ENCODE results near the gene MED12L. TPM values are rescaled to one million over a fixed set of nuclear protein-coding genes. Genes with fewer than 3 reads are reported as not detected.

The MED12L gene
- total RNA-seq, 2 donors from 2014 or later: 3.3 to 6.4 TPM

GRCh38 chr3:151460774-151461450 lies 375.4 kb downstream of the MED12L start, which contains the start of gene IGSF10:
Gene IGSF10 (minus strand): TSS chr3:151461061. CDS start chr3:151458709, 2,352 bp downstream.
- no peak for ATAC-seq (replicated peaks)
- peaks cover 24% of the 10 kb centered on the region for H3K27me3 Mint-ChIP-seq
- no peak within 1 kb of the TSS for H3K27ac Mint-ChIP-seq
- H3K4me3 Mint-ChIP-seq: no peak within 1 kb of the TSS
- no peaks in the 10 kb centered on the region for H3K36me3 Mint-ChIP-seq (ENCODE audit: low read depth)
- H3K9me3 Mint-ChIP-seq: no peaks in the 10 kb centered on the region
- no peaks in the 10 kb centered on the region for H3K4me1 Mint-ChIP-seq

- no peak for ATAC-seq (replicated peaks)
- Mint-ChIP-seq H3K4me3 (no peak overlapping the region), H3K4me1 (no peaks in the 10 kb centered on the region), H3K9me3 (no peaks in the 10 kb centered on the region), H3K27ac (no peak overlapping the region), H3K27me3 (peaks cover 24% of the 10 kb centered on the region), H3K36me3 (ENCODE audit: low read depth) (no peaks in the 10 kb centered on the region)
Observed at GRCh38 chr3:151462278-151462780, 376.9 kb downstream of the MED12L start.

GRCh38 chr3:151462991-151463390 lies 377.5 kb downstream of the MED12L start:
- no peak for ATAC-seq (replicated peaks)
- Mint-ChIP-seq H3K4me3 (no peak overlapping the region), H3K36me3 (ENCODE audit: low read depth) (no peaks in the 10 kb centered on the region), H3K27ac (no peak overlapping the region), H3K9me3 (no peaks in the 10 kb centered on the region), H3K4me1 (no peaks in the 10 kb centered on the region), H3K27me3 (peaks cover 24% of the 10 kb centered on the region)

GRCh38 chr3:151467069-151467468 lies 381.6 kb downstream of the MED12L start:
- no peaks in the 10 kb centered on the region for H3K9me3 Mint-ChIP-seq
- no peaks in the 10 kb centered on the region for H3K4me1 Mint-ChIP-seq
- H3K27ac Mint-ChIP-seq: no peak overlapping the region
- H3K4me3 Mint-ChIP-seq: no peak overlapping the region
- no peak for ATAC-seq (replicated peaks)
- peaks cover 12% of the 10 kb centered on the region for H3K27me3 Mint-ChIP-seq
- no peaks in the 10 kb centered on the region for H3K36me3 Mint-ChIP-seq (ENCODE audit: low read depth)

- Mint-ChIP-seq H3K27ac (no peak overlapping the region), H3K36me3 (ENCODE audit: low read depth) (no peaks in the 10 kb centered on the region), H3K27me3 (peaks cover 11% of the 10 kb centered on the region), H3K4me3 (no peak overlapping the region), H3K4me1 (no peaks in the 10 kb centered on the region), H3K9me3 (no peaks in the 10 kb centered on the region)
- ATAC-seq (replicated peaks): peak; percentile 62
Observed at GRCh38 chr3:151468284-151468917, 382.9 kb downstream of the MED12L start.

- H3K36me3 Mint-ChIP-seq (ENCODE audit: low read depth): no peaks in the 10 kb centered on the region
- H3K4me3 Mint-ChIP-seq: no peak overlapping the region
Observed at GRCh38 chr3:151476344-151477018, 391.0 kb downstream of the MED12L start.

GRCh38 chr3:151477591-151478334 lies 392.3 kb downstream of the MED12L start:
- Mint-ChIP-seq H3K4me3 (no peak overlapping the region), H3K9me3 (peaks cover 12% of the 10 kb centered on the region), H3K4me1 (no peaks in the 10 kb centered on the region), H3K27me3 (peaks cover 26% of the 10 kb centered on the region), H3K36me3 (ENCODE audit: low read depth) (no peaks in the 10 kb centered on the region), H3K27ac (no peak overlapping the region)
- no peak for ATAC-seq (replicated peaks)

More at GRCh38 chr3:151476344-151477018, 391.0 kb downstream of the MED12L start:
- peaks cover 3% of the 10 kb centered on the region for H3K9me3 Mint-ChIP-seq
- no peaks in the 10 kb centered on the region for H3K4me1 Mint-ChIP-seq
- no peak overlapping the region for H3K27ac Mint-ChIP-seq
- H3K27me3 Mint-ChIP-seq: peaks cover 16% of the 10 kb centered on the region
- ATAC-seq (replicated peaks): no peak

- no peak overlapping the region for H3K4me3 Mint-ChIP-seq
- H3K27ac Mint-ChIP-seq: no peak overlapping the region
- peaks cover 26% of the 10 kb centered on the region for H3K27me3 Mint-ChIP-seq
- no peaks in the 10 kb centered on the region for H3K4me1 Mint-ChIP-seq
- H3K36me3 Mint-ChIP-seq (ENCODE audit: low read depth): no peaks in the 10 kb centered on the region
- no peak for ATAC-seq (replicated peaks)
- H3K9me3 Mint-ChIP-seq: peaks cover 12% of the 10 kb centered on the region
Observed at GRCh38 chr3:151478335-151478697, 392.9 kb downstream of the MED12L start.

GRCh38 chr3:151479452-151479851 lies 394.0 kb downstream of the MED12L start:
- H3K36me3 Mint-ChIP-seq (ENCODE audit: low read depth): no peaks in the 10 kb centered on the region
- H3K9me3 Mint-ChIP-seq: peaks cover 12% of the 10 kb centered on the region
- no peak for ATAC-seq (replicated peaks)
- H3K27me3 Mint-ChIP-seq: peaks cover 26% of the 10 kb centered on the region
- no peaks in the 10 kb centered on the region for H3K4me1 Mint-ChIP-seq
- no peak overlapping the region for H3K27ac Mint-ChIP-seq
- no peak overlapping the region for H3K4me3 Mint-ChIP-seq

- Mint-ChIP-seq H3K27ac (no peak overlapping the region), H3K36me3 (ENCODE audit: low read depth) (no peaks in the 10 kb centered on the region), H3K4me3 (no peak overlapping the region), H3K27me3 (peaks cover 32% of the 10 kb centered on the region), H3K4me1 (no peaks in the 10 kb centered on the region), H3K9me3 (peaks cover 12% of the 10 kb centered on the region)
- ATAC-seq (replicated peaks): no peak
Observed at GRCh38 chr3:151480492-151480891, 395.0 kb downstream of the MED12L start.

- Mint-ChIP-seq H3K9me3 (peaks cover 12% of the 10 kb centered on the region), H3K36me3 (ENCODE audit: low read depth) (no peaks in the 10 kb centered on the region), H3K27me3 (peaks cover 35% of the 10 kb centered on the region), H3K4me3 (no peak overlapping the region), H3K27ac (no peak overlapping the region), H3K4me1 (no peaks in the 10 kb centered on the region)
- ATAC-seq (replicated peaks): no peak
Observed at GRCh38 chr3:151483488-151483887, 398.0 kb downstream of the MED12L start.

GRCh38 chr3:151483961-151484520 lies 398.6 kb downstream of the MED12L start:
- peaks cover 34% of the 10 kb centered on the region for H3K27me3 Mint-ChIP-seq
- H3K9me3 Mint-ChIP-seq: peaks cover 12% of the 10 kb centered on the region
- H3K36me3 Mint-ChIP-seq (ENCODE audit: low read depth): no peaks in the 10 kb centered on the region
- H3K4me3 Mint-ChIP-seq: no peak overlapping the region
- ATAC-seq (replicated peaks): no peak
- H3K27ac Mint-ChIP-seq: no peak overlapping the region
- H3K4me1 Mint-ChIP-seq: no peaks in the 10 kb centered on the region

Data from activated T-helper 17 cell treated with anti-CD3 and anti-CD28 coated beads, Interleukin-2, amount 50 U/mL, for 72 hours (primary cell).